SK-N-SH (cell line): ENCODE data around the gene MINDY3. TPM values are rescaled to one million over a fixed set of nuclear protein-coding genes. Genes with fewer than 3 reads are reported as not detected.

ENCODE experiments used
- CTCF ChIA-PET: fragments of 300-600, 350-600 bp; formaldehyde crosslinking; extraction: SDS; loops from one replicate; lab custom pipeline; 2021; lab: Yijun Ruan, JAX
- POLR2A ChIA-PET: fragments of 350-600 bp; sonication (Branson Sonifier 250); formaldehyde crosslinking; extraction: SDS; loops from one replicate; lab custom pipeline; 2020; ENCODE audit warnings: antibody characterized with exemption, inconsistent platforms; lab: Yijun Ruan, JAX
- DNase-seq: peaks from one replicate; pipeline ENCODE4 v3.0.0; 2012
- H2AFZ ChIP-seq: fragments of 200-600 bp; sonication (generic); 2 replicates; pipeline ENCODE4 v1.8.1; 2016; ENCODE audit warnings: antibody characterized with exemption, mild to moderate bottlenecking, low read depth
- H3F3A ChIP-seq: fragments of 200-600 bp; sonication (generic); replicated peaks from 2 replicates; pipeline ENCODE3; 2016; ENCODE audit warnings: antibody characterized with exemption, mild to moderate bottlenecking; ENCODE audit not compliant: insufficient read depth
- H3K27ac ChIP-seq, 2 experiments: fragments of 200-500 bp in 1 of 2; fragments of 200-600 bp in 1 of 2; sonication (Bioruptor generic) in 1 of 2; sonication (generic), shearing (Covaris generic) in 1 of 2; 2 replicates each; pipeline versions ENCODE4 v1.5.1 to v1.6.1; 2014 to 2016; ENCODE audit warnings: low read depth in 2 of 2, inconsistent platforms in 1 of 2, low read length in 1 of 2, mild to moderate bottlenecking in 1 of 2, mixed read lengths in 1 of 2
- H3K27me3 ChIP-seq: fragments of 200-600 bp; sonication (generic), shearing (Covaris generic); 2 replicates; pipeline ENCODE4 v1.6.1; 2016; ENCODE audit warnings: mixed run types; ENCODE audit not compliant: insufficient read depth
- H3K36me3 ChIP-seq, 2 experiments: fragments of 200-500 bp in 1 of 2; fragments of 200-600 bp in 1 of 2; sonication (Bioruptor generic) in 1 of 2; sonication (generic) in 1 of 2; replicated peaks in 1 of 2; 2 replicates each; pipeline versions ENCODE3 to v1.5.1; 2014 to 2016; ENCODE audit warnings: low read length in 1 of 2, mild to moderate bottlenecking in 1 of 2; ENCODE audit not compliant: insufficient read depth in 2 of 2, control insufficient read depth in 1 of 2
- H3K4me1 ChIP-seq, 2 experiments: fragments of 200-500 bp in 1 of 2; fragments of 200-600 bp in 1 of 2; sonication (Bioruptor generic) in 1 of 2; sonication (generic), shearing (Covaris generic) in 1 of 2; 2 replicates each; pipeline versions ENCODE4 v1.5.1 to v1.6.1; 2014 to 2016; ENCODE audit warnings: low read depth in 1 of 2, low read length in 1 of 2, mixed run types in 1 of 2; ENCODE audit not compliant: insufficient read depth in 2 of 2, control insufficient read depth in 1 of 2
- H3K4me2 ChIP-seq: fragments of 200-600 bp; sonication (generic), shearing (Covaris generic); 2 replicates; pipeline ENCODE4 v1.6.1; 2017; ENCODE audit warnings: mixed run types
- H3K4me3 ChIP-seq, 2 experiments: fragments of 200-500 bp in 1 of 2; fragments of 200-600 bp in 1 of 2; sonication (Bioruptor generic) in 1 of 2; sonication (generic), shearing (Covaris generic) in 1 of 2; 2 replicates each; pipeline versions ENCODE4 v1.5.1 to v1.8.1; 2014 to 2016; ENCODE audit warnings: low read depth in 2 of 2, inconsistent platforms in 1 of 2, low read length in 1 of 2, mild to moderate bottlenecking in 1 of 2, mixed read lengths in 1 of 2, moderate library complexity in 1 of 2
- H3K79me2 ChIP-seq: fragments of 200-600 bp; sonication (generic); 2 replicates; pipeline ENCODE4 v1.8.1; 2017; ENCODE audit warnings: mild to moderate bottlenecking; ENCODE audit not compliant: insufficient read depth
- H3K9ac ChIP-seq: fragments of 200-600 bp; sonication (generic); 2 replicates; pipeline ENCODE4 v1.6.1; 2017; ENCODE audit warnings: mixed run types
- H3K9me2 ChIP-seq: fragments of 200-600 bp; sonication (generic); 2 replicates; pipeline ENCODE4 v1.6.1; 2017; ENCODE audit warnings: mixed run types
- H3K9me3 ChIP-seq: fragments of 200-600 bp; sonication (generic); 2 replicates; pipeline ENCODE4 v1.6.1; 2017; ENCODE audit warnings: mixed run types, mild to moderate bottlenecking, moderate library complexity
- H4K20me1 ChIP-seq: fragments of 200-600 bp; sonication (generic); 2 replicates; pipeline ENCODE4 v1.6.1; 2017; ENCODE audit warnings: mild to moderate bottlenecking, mixed run types; ENCODE audit not compliant: insufficient read depth
- CHD2 ChIP-seq: fragments of 150-350 bp; IDR thresholded peaks from 2 replicates; pipeline ENCODE4 v1.6.1; 2018; ENCODE audit warnings: low read length; ENCODE audit not compliant: partially characterized antibody
- CTCF ChIP-seq: fragments of 200-600 bp; sonication (generic); IDR thresholded peaks from 2 replicates; pipeline ENCODE4 v1.6.1; 2017; ENCODE audit warnings: antibody characterized with exemption, mild to moderate bottlenecking, moderate library complexity
- ELF1 ChIP-seq: IDR thresholded peaks from 2 replicates; pipeline ENCODE4 v1.4.0; 2012
- EP300 ChIP-seq, 2 experiments: IDR thresholded peaks; 2 replicates each; pipeline versions ENCODE4 v1.4.0 to v1.6.1; 2012; ENCODE audit warnings: borderline replicate concordance in 1 of 2, low read depth in 1 of 2, low read length in 1 of 2
- EZH2phosphoT487 ChIP-seq: fragments of 200-600 bp; sonication (generic); IDR thresholded peaks from 2 replicates; pipeline ENCODE4 v1.6.1; 2017; ENCODE audit warnings: low read depth, mixed run types, mild to moderate bottlenecking, antibody characterized with exemption, moderate library complexity, borderline replicate concordance
- FOXM1 ChIP-seq: IDR thresholded peaks from 2 replicates; pipeline ENCODE4 v1.4.0; 2012; ENCODE audit warnings: low read depth, mild to moderate bottlenecking
- GABPA ChIP-seq: IDR thresholded peaks from 2 replicates; pipeline ENCODE4 v1.4.0; 2012; ENCODE audit warnings: low read depth, mild to moderate bottlenecking
- GATA2 ChIP-seq: sonication (generic); formaldehyde crosslinking; IDR thresholded peaks from 2 replicates; pipeline ENCODE4 v1.5.0; 2020; ENCODE audit warnings: mild to moderate bottlenecking, missing genetic modification reagents
- MEF2A ChIP-seq: IDR thresholded peaks from 2 replicates; pipeline ENCODE4 v1.4.0; 2012; ENCODE audit warnings: low read depth, borderline replicate concordance
- NFIC ChIP-seq: IDR thresholded peaks from 2 replicates; pipeline ENCODE4 v1.4.0; 2012; ENCODE audit warnings: borderline replicate concordance
- NRF1 ChIP-seq: IDR thresholded peaks from 2 replicates; pipeline ENCODE4 v1.6.1; 2012; ENCODE audit warnings: low read depth, mild to moderate bottlenecking, low read length
- PBX3 ChIP-seq: IDR thresholded peaks from 2 replicates; pipeline ENCODE4; 2012
- RAD21 ChIP-seq: IDR thresholded peaks from 2 replicates; pipeline ENCODE4 v1.6.1; 2012; ENCODE audit warnings: mild to moderate bottlenecking, low read length
- RCOR1 ChIP-seq: fragments of 150-350 bp; IDR thresholded peaks from 2 replicates; pipeline ENCODE4 v1.6.1; 2017; ENCODE audit warnings: antibody characterized with exemption, low read length
- RFX5 ChIP-seq: IDR thresholded peaks from 2 replicates; pipeline ENCODE4 v1.6.1; 2012; ENCODE audit warnings: mild to moderate bottlenecking, improper control_type of control experiment, low read length
- RXRA ChIP-seq: IDR thresholded peaks from 2 replicates; pipeline ENCODE4 v1.4.0; 2012; ENCODE audit warnings: low read depth, mild to moderate bottlenecking, borderline replicate concordance
- SMC3 ChIP-seq: IDR thresholded peaks from 2 replicates; pipeline ENCODE4 v1.6.1; 2012; ENCODE audit warnings: low read depth, low read length, improper control_type of control experiment
- USF1 ChIP-seq: IDR thresholded peaks from 2 replicates; pipeline ENCODE4 v1.4.0; 2012; ENCODE audit warnings: low read depth, borderline replicate concordance
- WGBS: methylation state at CpG from one replicate; pipeline ENCODE4 v1.1.6; 2017; ENCODE audit warnings: low lambda C conversion rate; 5-methylcytosine and 5-hydroxymethylcytosine counted together
- polyA plus RNA-seq, 3 experiments: library from polyadenylated mRNA; depleted of rRNA; stranded (reverse); fragments of >200 nt; gene quantifications; 2 replicates each; pipeline ENCODE4 v1.2.3, GENCODE V29; 2012
- TF ChIP-seq, protein P1 (sequence below): IDR thresholded peaks from 2 replicates; pipeline ENCODE4 v1.4.0; 2012; ENCODE audit warnings: low read depth
- TF ChIP-seq, protein P2 (sequence below): fragments of 150-350 bp; IDR thresholded peaks from 2 replicates; pipeline ENCODE4 v1.6.1; 2016; ENCODE audit warnings: mild to moderate bottlenecking, low read depth, low read length

MINDY3 gene
- polyA plus RNA-seq, 1 of the 3 experiments (the other 2 are of a cell fraction), result 9.5 TPM

GRCh38 chr10:15863323-15863722 lies 3.0 kb upstream of the MINDY3 start (continued):
- TF ChIP-seq CTCF (no peak), RFX5 (no peak), GABPA (no peak), PBX3 (no peak), EZH2phosphoT487 (no peak)

DNA sequence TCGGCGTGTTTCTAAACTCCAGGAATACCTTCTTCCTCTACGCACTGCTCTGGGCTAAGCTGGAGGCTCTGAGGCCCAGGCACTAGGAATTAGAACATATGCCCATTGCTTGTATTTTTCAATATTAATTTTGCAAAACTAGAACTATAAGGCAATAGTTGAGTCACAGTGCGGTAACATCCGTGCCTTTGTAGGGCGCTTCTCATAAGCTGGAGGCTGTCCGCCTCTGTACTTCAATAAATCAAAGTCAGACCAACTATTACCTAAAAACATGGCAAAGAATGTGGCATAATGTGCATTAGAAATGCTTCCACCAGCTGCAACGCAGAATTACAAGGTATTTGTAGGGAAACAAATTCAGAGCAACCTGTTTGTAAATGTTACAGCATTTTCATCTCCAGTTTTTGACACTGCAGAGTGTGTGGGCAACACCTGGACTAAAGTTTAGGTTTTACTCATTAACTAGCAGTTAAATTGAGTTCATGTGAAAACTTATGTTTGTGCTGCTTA lies 440 bp upstream of the MINDY3 start:
- Histone ChIP-seq H3K27ac (peak overlapping the region; percentile 65 to 70), H3K27me3 (no peaks in the 10 kb centered on the region; the same call in 1 of the 2 replicates), H3K9me3 (no peaks in the 10 kb centered on the region), H3F3A (no peaks in the 10 kb centered on the region), H3K79me2 (peaks cover 36% of the 10 kb centered on the region), H3K36me3 (no peaks in the 10 kb centered on the region), H3K4me2 (peak overlapping the region; percentile 76), H4K20me1 (peaks cover 9% of the 10 kb centered on the region), H3K4me1 (peaks cover 12 to 15% of the 10 kb centered on the region in 2 experiments; a peak in 3 of 4 replicates), H3K9me2 (no peaks in the 10 kb centered on the region), H3K4me3 (peak overlapping the region; percentile 98 to 99), H3K9ac (peak overlapping the region; percentile 66; the same call in 1 of the 2 replicates), H2AFZ (peak overlapping the region; percentile 97)
- ChIA-PET CTCF (interaction anchor here (0.6 to 2.7 kb wide), 3 partner anchors 17 to 22 kb away, joined by 3 to 7 read pairs (median 3); no protein-coding TSS in a partner anchor), POLR2A (interaction anchor here (0.6 kb wide), 1 partner anchor 1391 kb away, joined by 3 read pairs; no protein-coding TSS in a partner anchor)
- WGBS, result 56% methylated on average over 8 of the region's 8 CpGs
- DNase-seq, result no peak
- TF ChIP-seq RCOR1 (no peak), PBX3 (no peak), EP300 (IDR thresholded peaks at IDR 0.05; ENCODE audit: borderline replicate concordance in 1 of 2, low read depth in 1 of 2, low read length in 1 of 2) (no peak), RXRA (no peak), MEF2A (no peak), USF1 (no peak), RAD21 (no peak), CTCF (no peak), SMC3 (no peak), GATA2 (no peak), EZH2phosphoT487 (no peak), GABPA (no peak), NFIC (no peak), NRF1 (no peak), CHD2 (no peak), ELF1 (no peak), FOXM1 (no peak)
- TF ChIP-seq, protein P1, sequence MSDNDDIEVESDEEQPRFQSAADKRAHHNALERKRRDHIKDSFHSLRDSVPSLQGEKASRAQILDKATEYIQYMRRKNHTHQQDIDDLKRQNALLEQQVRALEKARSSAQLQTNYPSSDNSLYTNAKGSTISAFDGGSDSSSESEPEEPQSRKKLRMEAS, result no peak
- TF ChIP-seq, protein P2, sequence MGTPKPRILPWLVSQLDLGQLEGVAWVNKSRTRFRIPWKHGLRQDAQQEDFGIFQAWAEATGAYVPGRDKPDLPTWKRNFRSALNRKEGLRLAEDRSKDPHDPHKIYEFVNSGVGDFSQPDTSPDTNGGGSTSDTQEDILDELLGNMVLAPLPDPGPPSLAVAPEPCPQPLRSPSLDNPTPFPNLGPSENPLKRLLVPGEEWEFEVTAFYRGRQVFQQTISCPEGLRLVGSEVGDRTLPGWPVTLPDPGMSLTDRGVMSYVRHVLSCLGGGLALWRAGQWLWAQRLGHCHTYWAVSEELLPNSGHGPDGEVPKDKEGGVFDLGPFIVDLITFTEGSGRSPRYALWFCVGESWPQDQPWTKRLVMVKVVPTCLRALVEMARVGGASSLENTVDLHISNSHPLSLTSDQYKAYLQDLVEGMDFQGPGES, result no peak
